Measurements from ENCODE around the gene ARHGAP26. TPM values are rescaled to one million over a fixed set of nuclear protein-coding genes. Genes with fewer than 3 reads are reported as not detected.

ARHGAP26 gene
- total RNA-seq, 4 donors from 2014 or later, result 11.1 to 36.1 (median 21.8) TPM

DNA sequence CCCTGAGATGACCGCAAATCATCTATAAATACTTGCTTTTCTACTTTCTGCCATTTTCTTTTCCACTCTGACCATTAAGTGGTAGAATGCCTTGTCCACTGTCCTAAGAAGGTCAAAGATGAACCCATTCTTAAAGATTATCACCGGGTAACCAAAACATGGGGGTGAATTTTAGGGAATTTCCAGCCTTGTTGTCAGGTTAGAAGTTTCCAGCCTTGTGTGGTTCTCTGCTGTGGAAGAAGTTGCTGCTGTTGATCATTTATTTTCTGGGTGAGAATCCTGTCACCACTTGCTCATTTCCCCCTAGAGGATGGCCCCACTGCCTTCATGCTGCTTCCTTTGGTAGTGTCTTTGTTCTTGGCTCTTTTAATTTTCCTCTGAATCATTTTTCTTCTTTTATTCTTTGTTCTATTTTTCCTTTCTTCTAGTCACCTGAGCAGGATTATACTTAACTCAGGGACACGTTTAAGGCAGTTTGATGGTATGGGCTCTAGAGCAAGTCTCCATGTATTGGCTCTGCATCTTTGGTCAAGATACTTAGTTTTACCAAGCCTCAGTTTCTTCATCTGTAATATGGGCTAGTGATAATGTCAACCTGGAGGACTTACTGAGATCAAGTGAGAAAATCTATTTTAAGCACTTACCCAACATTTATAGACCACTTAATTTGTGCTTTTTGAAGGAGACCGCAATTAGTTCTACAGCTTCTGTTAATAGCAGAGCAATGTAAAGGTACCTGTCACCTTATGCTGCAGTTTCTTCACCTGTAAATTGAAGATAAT, 266.2 kb downstream of the ARHGAP26 start:
- WGBS, result 86% methylated on average over 4 of the region's 4 CpGs
- no peak for DNase-seq (ENCODE audit: low spot score in 2 of 2)
- H3K9me3 ChIP-seq, result no peaks in the 10 kb centered on the region

DNA sequence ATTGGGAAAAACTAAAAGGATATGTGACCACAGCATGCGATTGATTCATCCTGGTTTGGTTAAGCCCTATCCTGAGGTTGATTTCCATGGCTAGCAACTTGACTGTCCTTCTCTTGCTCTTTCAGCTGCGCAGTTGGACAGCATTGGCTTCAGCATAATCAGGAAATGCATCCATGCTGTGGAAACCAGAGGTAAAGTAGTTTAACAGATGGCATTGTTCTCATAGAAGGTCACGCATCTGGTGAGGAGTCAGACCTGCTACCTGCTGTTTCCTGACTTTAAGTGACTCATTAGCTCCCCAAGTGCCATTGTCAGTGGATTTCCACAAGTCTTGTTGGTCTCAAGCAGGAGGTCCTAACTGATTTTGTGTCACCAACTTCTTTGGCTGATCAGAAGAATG, 266.9 kb downstream of the ARHGAP26 start:
- Histone ChIP-seq H3K27me3 (no peaks in the 10 kb centered on the region), H3K36me3 (peaks cover 3% of the 10 kb centered on the region), H3K4me1 (peaks cover 5% of the 10 kb centered on the region), H3K27ac (no peak overlapping the region), H3K4me3 (no peak overlapping the region), H3K9me3 (no peaks in the 10 kb centered on the region)
- TF ChIP-seq POLR2AphosphoS5 (IDR thresholded peaks at IDR 0.05) (no peak), POLR2A (IDR thresholded peaks at IDR 0.05) (no peak), EP300 (IDR thresholded peaks at IDR 0.05) (no peak)
- TF ChIP-seq, protein P1, sequence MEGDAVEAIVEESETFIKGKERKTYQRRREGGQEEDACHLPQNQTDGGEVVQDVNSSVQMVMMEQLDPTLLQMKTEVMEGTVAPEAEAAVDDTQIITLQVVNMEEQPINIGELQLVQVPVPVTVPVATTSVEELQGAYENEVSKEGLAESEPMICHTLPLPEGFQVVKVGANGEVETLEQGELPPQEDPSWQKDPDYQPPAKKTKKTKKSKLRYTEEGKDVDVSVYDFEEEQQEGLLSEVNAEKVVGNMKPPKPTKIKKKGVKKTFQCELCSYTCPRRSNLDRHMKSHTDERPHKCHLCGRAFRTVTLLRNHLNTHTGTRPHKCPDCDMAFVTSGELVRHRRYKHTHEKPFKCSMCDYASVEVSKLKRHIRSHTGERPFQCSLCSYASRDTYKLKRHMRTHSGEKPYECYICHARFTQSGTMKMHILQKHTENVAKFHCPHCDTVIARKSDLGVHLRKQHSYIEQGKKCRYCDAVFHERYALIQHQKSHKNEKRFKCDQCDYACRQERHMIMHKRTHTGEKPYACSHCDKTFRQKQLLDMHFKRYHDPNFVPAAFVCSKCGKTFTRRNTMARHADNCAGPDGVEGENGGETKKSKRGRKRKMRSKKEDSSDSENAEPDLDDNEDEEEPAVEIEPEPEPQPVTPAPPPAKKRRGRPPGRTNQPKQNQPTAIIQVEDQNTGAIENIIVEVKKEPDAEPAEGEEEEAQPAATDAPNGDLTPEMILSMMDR (IDR thresholded peaks at IDR 0.05), result no peak
- DNase-seq (ENCODE audit: low spot score in 2 of 2), result no peak
- 82% methylated on average over 3 of the region's 3 CpGs for WGBS

More for the DNA sequence above, 266.2 kb downstream of the ARHGAP26 start:
- Histone ChIP-seq H3K27me3 (no peaks in the 10 kb centered on the region), H3K4me3 (no peak overlapping the region), H3K27ac (no peak overlapping the region), H3K36me3 (peaks cover 3% of the 10 kb centered on the region), H3K4me1 (no peaks in the 10 kb centered on the region)
- no peak for TF ChIP-seq EP300 (IDR thresholded peaks at IDR 0.05)
- no peak for TF ChIP-seq POLR2A (IDR thresholded peaks at IDR 0.05)
- TF ChIP-seq POLR2AphosphoS5 (IDR thresholded peaks at IDR 0.05), result no peak
- TF ChIP-seq, protein P1 (IDR thresholded peaks at IDR 0.05), result no peak

DNA sequence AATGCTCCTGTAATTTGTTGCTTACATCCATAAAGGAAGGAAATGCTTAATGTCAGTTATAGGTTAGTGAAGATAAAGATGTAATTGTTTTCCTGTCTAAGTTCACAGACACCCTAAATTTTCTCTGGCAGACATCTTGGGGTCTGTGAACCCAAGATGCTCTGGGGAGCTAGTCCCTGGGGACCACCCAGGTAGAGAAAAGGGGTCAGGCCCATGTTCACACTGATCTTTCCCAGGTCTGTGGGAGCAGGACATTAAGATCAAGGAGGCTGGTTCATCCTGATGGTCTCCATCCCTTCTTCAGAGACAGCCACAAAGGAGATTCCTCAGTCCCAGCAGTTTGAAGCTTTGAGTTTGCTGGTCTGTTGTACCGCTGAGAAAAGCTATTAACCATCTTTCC, 267.5 kb downstream of the ARHGAP26 start:
- 94% methylated on average over 1 of the region's 1 CpG for WGBS
- Histone ChIP-seq H3K4me1 (peaks cover 9% of the 10 kb centered on the region), H3K9me3 (no peaks in the 10 kb centered on the region), H3K36me3 (peaks cover 3% of the 10 kb centered on the region), H3K27me3 (no peaks in the 10 kb centered on the region), H3K27ac (no peak overlapping the region), H3K4me3 (no peak overlapping the region)
- TF ChIP-seq POLR2AphosphoS5 (IDR thresholded peaks at IDR 0.05) (no peak), POLR2A (IDR thresholded peaks at IDR 0.05) (no peak)
- TF ChIP-seq, protein P1 (IDR thresholded peaks at IDR 0.05), result no peak
- DNase-seq (ENCODE audit: low spot score in 2 of 2), result no peak

DNA sequence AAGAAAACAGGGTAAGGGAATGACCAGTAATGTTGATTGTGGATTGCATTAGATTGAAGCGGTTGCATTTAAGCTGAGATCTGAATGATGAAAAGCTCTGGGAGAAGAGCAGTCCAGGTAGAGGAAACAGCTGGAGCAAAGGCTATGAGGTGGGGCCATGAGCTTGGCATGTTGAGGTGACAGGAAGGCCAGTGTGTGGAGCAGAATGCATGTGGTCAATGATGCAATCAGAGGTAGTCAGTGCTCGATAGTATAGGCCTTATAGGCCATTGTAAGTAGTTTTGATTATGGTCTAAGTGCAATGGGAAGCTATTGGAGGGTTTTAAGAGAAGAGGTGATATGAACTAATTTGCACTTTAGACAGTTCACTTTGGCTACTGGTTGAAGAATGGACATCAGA, 270.4 kb downstream of the ARHGAP26 start:
- peaks cover 9% of the 10 kb centered on the region for H3K4me1 ChIP-seq
- H3K9me3 ChIP-seq, result no peaks in the 10 kb centered on the region
- no peak for DNase-seq (ENCODE audit: low spot score in 2 of 2)
- H3K27me3 ChIP-seq, result no peaks in the 10 kb centered on the region
- no peak for TF ChIP-seq POLR2A (IDR thresholded peaks at IDR 0.05)
- TF ChIP-seq POLR2AphosphoS5 (IDR thresholded peaks at IDR 0.05), result no peak
- TF ChIP-seq, protein P1 (IDR thresholded peaks at IDR 0.05), result no peak
- TF ChIP-seq EP300 (IDR thresholded peaks at IDR 0.05), result no peak
- no peak overlapping the region for H3K4me3 ChIP-seq
- WGBS, result 90% methylated on average over 2 of the region's 2 CpGs
- H3K36me3 ChIP-seq, result peaks cover 3% of the 10 kb centered on the region
- H3K27ac ChIP-seq, result no peak overlapping the region

DNA sequence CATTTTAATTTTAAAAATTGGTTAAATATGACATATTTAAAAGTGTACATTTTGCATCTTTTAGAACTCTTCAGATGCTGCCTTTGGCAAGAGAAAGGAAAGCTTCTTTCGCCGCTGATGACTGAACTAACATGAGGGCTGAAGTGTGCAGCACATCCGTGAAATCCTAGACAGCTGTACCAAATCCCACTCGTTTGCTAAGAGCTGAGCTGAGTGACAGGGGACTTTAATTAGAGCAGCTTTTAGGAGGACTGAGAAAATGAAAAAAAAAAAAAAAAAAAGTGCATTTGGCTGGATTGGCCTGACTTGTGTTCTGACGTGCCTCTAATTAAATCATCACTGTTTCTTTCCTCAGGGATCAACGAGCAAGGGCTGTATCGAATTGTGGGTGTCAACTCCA, 271.3 kb downstream of the ARHGAP26 start:
- H3K4me1 ChIP-seq, result peaks cover 9% of the 10 kb centered on the region
- no peak for DNase-seq (ENCODE audit: low spot score in 2 of 2)
- H3K4me3 ChIP-seq, result no peak overlapping the region
- TF ChIP-seq POLR2AphosphoS5 (IDR thresholded peaks at IDR 0.05), result no peak
- no peak for TF ChIP-seq POLR2A (IDR thresholded peaks at IDR 0.05)
- TF ChIP-seq EP300 (IDR thresholded peaks at IDR 0.05), result no peak
- TF ChIP-seq, protein P1 (IDR thresholded peaks at IDR 0.05), result no peak
- 52% methylated on average over 7 of the region's 7 CpGs for WGBS
- no peaks in the 10 kb centered on the region for H3K9me3 ChIP-seq
- H3K27me3 ChIP-seq, result no peaks in the 10 kb centered on the region
- H3K36me3 ChIP-seq, result peaks cover 3% of the 10 kb centered on the region
- no peak overlapping the region for H3K27ac ChIP-seq
